ENCODE results near the gene MICU2.

MICU2 gene

DNA sequence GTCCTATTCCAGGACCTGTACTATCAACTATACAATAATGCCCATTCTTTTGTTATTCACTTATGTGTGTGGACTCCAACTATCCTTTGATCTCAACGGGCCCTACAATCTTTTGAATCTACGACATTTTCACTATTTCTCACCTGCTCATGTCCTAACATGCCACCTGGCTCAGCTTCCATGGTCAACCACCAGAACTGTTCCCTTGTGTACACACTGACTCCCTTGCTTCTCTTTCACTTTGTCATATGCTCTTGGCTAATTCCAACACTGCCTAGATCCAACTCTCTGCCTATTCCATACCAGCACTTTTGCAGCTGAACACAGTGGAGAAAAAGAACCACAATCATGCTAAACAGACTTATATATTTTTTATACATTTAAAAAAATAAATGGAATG, 53.1 kb downstream of the MICU2 start:
- no peaks in the 10 kb centered on the region for H3K27me3 ChIP-seq (ENCODE audit: insufficient read depth, low read depth)
- H3K9ac ChIP-seq: no peak overlapping the region
- no peak overlapping the region for H3K4me2 ChIP-seq
- no peaks in the 10 kb centered on the region for H4K20me1 ChIP-seq (ENCODE audit: insufficient read depth)
- TF ChIP-seq, protein P1, sequence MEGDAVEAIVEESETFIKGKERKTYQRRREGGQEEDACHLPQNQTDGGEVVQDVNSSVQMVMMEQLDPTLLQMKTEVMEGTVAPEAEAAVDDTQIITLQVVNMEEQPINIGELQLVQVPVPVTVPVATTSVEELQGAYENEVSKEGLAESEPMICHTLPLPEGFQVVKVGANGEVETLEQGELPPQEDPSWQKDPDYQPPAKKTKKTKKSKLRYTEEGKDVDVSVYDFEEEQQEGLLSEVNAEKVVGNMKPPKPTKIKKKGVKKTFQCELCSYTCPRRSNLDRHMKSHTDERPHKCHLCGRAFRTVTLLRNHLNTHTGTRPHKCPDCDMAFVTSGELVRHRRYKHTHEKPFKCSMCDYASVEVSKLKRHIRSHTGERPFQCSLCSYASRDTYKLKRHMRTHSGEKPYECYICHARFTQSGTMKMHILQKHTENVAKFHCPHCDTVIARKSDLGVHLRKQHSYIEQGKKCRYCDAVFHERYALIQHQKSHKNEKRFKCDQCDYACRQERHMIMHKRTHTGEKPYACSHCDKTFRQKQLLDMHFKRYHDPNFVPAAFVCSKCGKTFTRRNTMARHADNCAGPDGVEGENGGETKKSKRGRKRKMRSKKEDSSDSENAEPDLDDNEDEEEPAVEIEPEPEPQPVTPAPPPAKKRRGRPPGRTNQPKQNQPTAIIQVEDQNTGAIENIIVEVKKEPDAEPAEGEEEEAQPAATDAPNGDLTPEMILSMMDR (conservative IDR thresholded peaks at IDR 0.05; ENCODE audit: low read depth, low read length): no peak
- H2AFZ ChIP-seq (ENCODE audit: low read depth): no peak overlapping the region
- H3K27ac ChIP-seq: no peak overlapping the region
- H3K79me2 ChIP-seq (ENCODE audit: insufficient read depth, low read depth): no peaks in the 10 kb centered on the region
- no peaks in the 10 kb centered on the region for H3K4me1 ChIP-seq (ENCODE audit: low read depth, poor library complexity, severe bottlenecking)
- no peaks in the 10 kb centered on the region for H3K36me3 ChIP-seq (ENCODE audit: insufficient read depth)
- no peak overlapping the region for H3K4me3 ChIP-seq (IDR thresholded peaks at IDR 0.05; ENCODE audit: insufficient read depth, low read depth, low read length)

DNA sequence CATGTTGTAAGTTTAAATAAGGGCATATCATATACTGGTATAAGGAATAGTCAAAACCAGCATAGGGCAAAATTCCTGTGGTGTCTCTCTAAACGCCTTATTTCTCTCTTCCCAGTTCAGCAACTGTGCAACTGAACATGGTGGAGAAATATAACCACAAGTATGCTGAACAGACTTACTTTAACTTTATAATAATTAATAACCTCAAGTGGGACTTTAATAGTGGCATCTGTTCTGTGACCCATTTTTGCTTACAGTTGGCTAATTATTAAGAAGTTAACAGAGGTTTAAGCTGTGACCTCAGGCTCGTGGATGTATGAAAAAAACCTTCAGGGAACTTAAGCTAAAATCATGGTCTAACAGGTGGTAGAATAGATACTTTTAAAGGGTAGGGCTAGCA, 54.3 kb downstream of the MICU2 start:
- Histone ChIP-seq H3K4me2 (no peak overlapping the region), H3K4me1 (ENCODE audit: low read depth, poor library complexity, severe bottlenecking) (no peaks in the 10 kb centered on the region), H3K4me3 (IDR thresholded peaks at IDR 0.05; ENCODE audit: insufficient read depth, low read depth, low read length) (no peak overlapping the region), H3K79me2 (ENCODE audit: insufficient read depth, low read depth) (no peaks in the 10 kb centered on the region), H4K20me1 (ENCODE audit: insufficient read depth) (no peaks in the 10 kb centered on the region), H3K36me3 (ENCODE audit: insufficient read depth) (no peaks in the 10 kb centered on the region), H2AFZ (ENCODE audit: low read depth) (no peak overlapping the region), H3K27me3 (ENCODE audit: insufficient read depth, low read depth) (no peaks in the 10 kb centered on the region), H3K27ac (no peak overlapping the region), H3K9ac (no peak overlapping the region)
- TF ChIP-seq, protein P1 (conservative IDR thresholded peaks at IDR 0.05; ENCODE audit: low read depth, low read length): no peak

DNA sequence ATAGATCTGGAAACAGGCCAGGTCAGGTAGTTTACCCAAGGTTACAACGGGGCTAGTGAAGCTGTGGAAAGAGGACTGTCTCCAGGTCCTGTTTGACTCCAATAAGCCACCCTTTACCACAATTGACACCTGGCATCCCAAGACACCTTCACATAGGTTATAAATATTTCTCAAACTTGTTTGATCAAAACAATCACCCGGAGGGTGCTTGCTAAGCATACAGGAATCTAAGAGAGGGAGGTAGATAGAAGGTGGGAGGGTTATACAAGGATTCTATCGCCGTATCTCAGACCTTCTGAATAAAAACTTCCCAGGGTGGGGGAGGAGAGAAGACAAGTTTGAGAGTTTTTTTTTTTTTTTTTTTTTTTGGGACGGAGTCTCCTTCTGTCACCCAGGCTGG, 55.4 kb downstream of the MICU2 start:
- H2AFZ ChIP-seq (ENCODE audit: low read depth): no peak overlapping the region
- no peaks in the 10 kb centered on the region for H3K79me2 ChIP-seq (ENCODE audit: insufficient read depth, low read depth)
- H4K20me1 ChIP-seq (ENCODE audit: insufficient read depth): no peaks in the 10 kb centered on the region
- TF ChIP-seq, protein P1 (conservative IDR thresholded peaks at IDR 0.05; ENCODE audit: low read depth, low read length): no peak
- no peak overlapping the region for H3K27ac ChIP-seq
- H3K9ac ChIP-seq: no peak overlapping the region
- no peaks in the 10 kb centered on the region for H3K27me3 ChIP-seq (ENCODE audit: insufficient read depth, low read depth)
- H3K36me3 ChIP-seq (ENCODE audit: insufficient read depth): no peaks in the 10 kb centered on the region
- no peaks in the 10 kb centered on the region for H3K4me1 ChIP-seq (ENCODE audit: low read depth, poor library complexity, severe bottlenecking)
- no peak overlapping the region for H3K4me3 ChIP-seq (IDR thresholded peaks at IDR 0.05; ENCODE audit: insufficient read depth, low read depth, low read length)
- no peak overlapping the region for H3K4me2 ChIP-seq

DNA sequence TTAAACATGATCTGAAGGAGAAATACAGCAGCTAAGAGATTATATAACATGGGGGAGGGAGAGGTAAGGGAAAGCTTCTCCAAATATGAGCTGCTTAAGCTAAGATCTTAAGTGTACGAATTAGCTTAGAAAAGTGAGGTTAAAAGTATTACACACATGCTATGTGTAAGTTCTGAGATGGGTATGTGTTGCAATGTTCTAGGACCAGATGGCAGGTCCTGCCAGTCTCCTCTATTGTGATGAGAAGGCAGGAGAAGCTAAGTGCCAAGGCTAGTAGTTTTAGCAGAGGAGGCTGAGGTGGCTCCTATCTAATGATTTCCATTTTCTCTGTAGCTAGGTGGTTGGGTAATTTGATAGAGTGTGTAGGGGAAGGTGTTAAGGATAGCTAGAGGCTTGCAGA, 57.6 kb downstream of the MICU2 start:
- Histone ChIP-seq H3K36me3 (ENCODE audit: insufficient read depth) (no peaks in the 10 kb centered on the region), H3K4me2 (no peak overlapping the region), H2AFZ (ENCODE audit: low read depth) (no peak overlapping the region), H3K79me2 (ENCODE audit: insufficient read depth, low read depth) (no peaks in the 10 kb centered on the region), H3K27ac (no peak overlapping the region), H4K20me1 (ENCODE audit: insufficient read depth) (no peaks in the 10 kb centered on the region), H3K4me3 (IDR thresholded peaks at IDR 0.05; ENCODE audit: insufficient read depth, low read depth, low read length) (no peak overlapping the region), H3K27me3 (ENCODE audit: insufficient read depth, low read depth) (no peaks in the 10 kb centered on the region), H3K4me1 (ENCODE audit: low read depth, poor library complexity, severe bottlenecking) (no peaks in the 10 kb centered on the region), H3K9ac (no peak overlapping the region)
- TF ChIP-seq, protein P1 (conservative IDR thresholded peaks at IDR 0.05; ENCODE audit: low read depth, low read length): no peak

DNA sequence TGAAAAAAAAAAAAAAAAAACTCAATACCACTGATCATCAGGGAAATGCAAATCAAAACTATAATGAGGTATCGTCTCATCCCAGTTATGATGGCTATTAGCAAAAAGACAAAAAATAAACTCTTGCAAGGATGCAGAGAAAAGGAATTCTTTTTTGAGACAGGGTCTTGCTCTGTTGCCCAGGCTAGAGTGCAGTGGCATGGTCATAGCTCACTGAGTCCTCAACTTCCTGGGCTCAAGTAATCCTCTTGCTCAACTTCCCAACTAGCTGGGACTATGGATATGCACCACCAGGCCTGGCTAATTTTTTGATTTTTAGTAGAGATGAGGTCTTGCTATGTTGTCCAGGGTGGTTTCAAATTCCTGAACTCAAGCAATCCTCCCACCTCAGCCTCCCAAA, 59.5 kb downstream of the MICU2 start:
- Histone ChIP-seq H4K20me1 (ENCODE audit: insufficient read depth) (no peaks in the 10 kb centered on the region), H3K4me1 (ENCODE audit: low read depth, poor library complexity, severe bottlenecking) (no peaks in the 10 kb centered on the region), H3K9ac (no peak overlapping the region), H3K4me3 (IDR thresholded peaks at IDR 0.05; ENCODE audit: insufficient read depth, low read depth, low read length) (no peak overlapping the region), H3K27me3 (ENCODE audit: insufficient read depth, low read depth) (no peaks in the 10 kb centered on the region), H2AFZ (ENCODE audit: low read depth) (no peak overlapping the region), H3K27ac (no peak overlapping the region), H3K79me2 (ENCODE audit: insufficient read depth, low read depth) (no peaks in the 10 kb centered on the region), H3K4me2 (no peak overlapping the region), H3K36me3 (ENCODE audit: insufficient read depth) (no peaks in the 10 kb centered on the region)
- TF ChIP-seq, protein P1 (conservative IDR thresholded peaks at IDR 0.05; ENCODE audit: low read depth, low read length): no peak

Measured in KMS-11 (cell line).